GM23338 (cell line): ENCODE results near the gene CLDN24.

Source experiments
- CTCF ChIP-seq, 2 experiments: fragments of 200-600 bp in 1 of 2; sonication (generic) in 1 of 2; conservative IDR thresholded peaks; 2 replicates each; pipeline versions ENCODE4 v1.5.1 to v1.6.1; 2016 to 2017; ENCODE audit warnings: antibody characterized with exemption in 2 of 2, low read depth in 2 of 2, mild to moderate bottlenecking in 2 of 2, moderate library complexity in 1 of 2
- EZH2 ChIP-seq: fragments of 200-600 bp; sonication (generic); IDR thresholded peaks from one replicate; pipeline ENCODE4 v1.8.0; 2017; ENCODE audit warnings: antibody characterized with exemption, mild to moderate bottlenecking, low read depth; ENCODE audit not compliant: unreplicated experiment
- NANOG ChIP-seq: IDR thresholded peaks from 2 replicates; pipeline ENCODE4 v1.6.1; 2016; ENCODE audit warnings: antibody characterized with exemption, borderline replicate concordance
- REST ChIP-seq: IDR thresholded peaks from one replicate; pipeline ENCODE4 v1.6.1; 2018; ENCODE audit warnings: antibody characterized with exemption; ENCODE audit not compliant: unreplicated experiment

- TF ChIP-seq CTCF (conservative IDR thresholded peaks at IDR 0.05; ENCODE audit: low read depth in 2 of 2): no peak
- no peak for TF ChIP-seq EZH2
- TF ChIP-seq NANOG: no peak
- no peak for TF ChIP-seq REST
Measured at GRCh38 chr4:183300070-183300469, 22.2 kb downstream of the CLDN24 start.
